GM18951 (cell line): ENCODE measurements around the gene NTN5.
"Not testable (repeated sequence)": the region's sequence is repeated elsewhere in the genome, so short reads cannot be mapped to it uniquely, and the experiment has no call there.

Source experiments
- POLR2A ChIP-seq: IDR thresholded peaks from 4 replicates; pipeline ENCODE4 v1.6.1; 2011; ENCODE audit warnings: mild to moderate bottlenecking; ENCODE audit not compliant: insufficient read length, insufficient read depth; ENCODE audit errors: extremely low read depth
- in situ Hi-C: fragments of 300-500 bp; cut with MboI; formaldehyde crosslinking; loops from one replicate; pipeline ENCODE4 v1.12.0; 2022; ENCODE audit warnings: low sequenced_read_pairs, mixed read lengths, inconsistent platforms; ENCODE audit not compliant: unreplicated experiment

The NTN5 gene

DNA sequence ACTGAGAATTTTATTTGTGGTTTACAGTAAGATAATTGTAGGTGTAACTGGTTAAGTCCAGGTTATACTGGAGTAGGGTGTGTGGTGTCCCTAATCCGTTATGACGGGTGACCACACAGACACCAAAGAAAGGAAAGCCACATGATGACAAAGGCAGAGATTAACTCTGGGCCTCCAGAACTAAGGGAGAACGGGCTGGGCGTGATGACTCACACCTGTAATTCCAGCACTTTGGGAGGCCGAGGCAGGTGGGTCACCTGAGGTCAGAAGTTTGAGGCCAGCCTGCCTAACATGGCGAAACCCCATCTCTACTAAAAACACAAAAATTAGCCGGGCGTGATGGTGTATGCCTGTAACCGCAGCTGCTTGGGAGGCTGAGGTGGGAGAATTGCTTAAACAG lies 12.8 kb upstream of the NTN5 start:
- in situ Hi-C loops, result no loop called here
- no peak for TF ChIP-seq POLR2A

GRCh38 chr19:48683349-48683748 lies 10.5 kb upstream of the NTN5 start:
- TF ChIP-seq POLR2A, result no peak

DNA sequence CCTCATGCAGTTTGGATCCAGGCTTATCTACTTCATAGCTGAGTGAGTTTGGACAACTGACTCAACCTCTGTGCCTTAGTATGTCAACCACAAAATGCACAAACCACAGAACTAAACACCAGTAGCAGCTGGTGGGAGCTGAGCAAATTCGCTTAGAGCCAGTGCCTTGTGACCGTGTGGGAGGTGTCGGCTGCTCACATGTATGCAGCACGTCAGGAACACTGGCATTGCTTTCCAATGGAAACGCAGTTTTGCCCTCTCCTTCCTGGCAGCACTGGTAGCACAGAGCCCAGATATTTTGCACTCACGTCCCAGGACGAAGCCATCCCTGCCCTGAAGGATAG lies 8.3 kb upstream of the NTN5 start:
- no peak for TF ChIP-seq POLR2A
- in situ Hi-C loops, result no loop called here

More at GRCh38 chr19:48683349-48683748, 10.5 kb upstream of the NTN5 start:
- in situ Hi-C loops, result no loop called here

- in situ Hi-C loops, result no loop called here
- TF ChIP-seq POLR2A, result no peak
These were observed 7.8 kb upstream of the NTN5 start for GRCh38 chr19:48680436-48681126.

GRCh38 chr19:48680006-48680405 lies 7.2 kb upstream of the NTN5 start:
- in situ Hi-C loops, result not testable (repeated sequence)

DNA sequence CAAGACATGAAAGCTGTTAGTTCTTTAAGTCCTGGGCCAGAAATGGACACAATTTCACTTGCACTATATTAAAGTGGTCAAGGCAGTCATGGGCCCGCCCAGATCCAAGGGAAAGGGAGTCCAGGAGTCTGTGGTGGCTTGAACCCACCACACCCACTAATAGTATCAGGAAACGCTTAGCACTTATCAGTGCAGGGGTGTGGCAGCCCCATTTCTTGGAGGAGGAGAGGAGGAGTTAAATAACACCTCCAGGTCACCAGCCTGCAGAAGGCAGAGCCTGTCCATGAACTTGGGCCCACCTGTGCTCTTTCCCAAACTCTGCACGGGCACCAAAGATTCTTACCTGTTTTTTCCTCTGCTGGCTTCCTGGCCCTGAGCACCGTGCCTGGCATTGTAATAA lies 5.4 kb upstream of the NTN5 start:
- TF ChIP-seq POLR2A, result no peak

GRCh38 chr19:48676887-48677286 lies 4.1 kb upstream of the NTN5 start:
- in situ Hi-C loops, result no loop called here

More for the DNA sequence above, 5.4 kb upstream of the NTN5 start:
- in situ Hi-C loops, result no loop called here

GRCh38 chr19:48676487-48676886 lies 3.7 kb upstream of the NTN5 start:
- no peak for TF ChIP-seq POLR2A
- in situ Hi-C loops, result no loop called here

More at GRCh38 chr19:48676887-48677286, 4.1 kb upstream of the NTN5 start:
- no peak for TF ChIP-seq POLR2A

- in situ Hi-C loops, result no loop called here
- TF ChIP-seq POLR2A, result no peak
These were observed 2.4 kb upstream of the NTN5 start for GRCh38 chr19:48674921-48675824.

- in situ Hi-C loops, result no loop called here
- no peak for TF ChIP-seq POLR2A
These were observed 1.5 kb upstream of the NTN5 start for GRCh38 chr19:48674216-48674809.

GRCh38 chr19:48673436-48674100 lies 751 bp upstream of the NTN5 start:
- TF ChIP-seq POLR2A, result no peak

GRCh38 chr19:48671446-48671995 lies 1.3 kb downstream of the NTN5 start:
- no peak for TF ChIP-seq POLR2A
- in situ Hi-C loops, result no loop called here

More at GRCh38 chr19:48673436-48674100, 751 bp upstream of the NTN5 start:
- in situ Hi-C loops, result no loop called here

- no peak for TF ChIP-seq POLR2A
- in situ Hi-C loops, result no loop called here
These were observed 1.9 kb downstream of the NTN5 start for GRCh38 chr19:48670699-48671445.
